ENCODE measurements around the gene REEP5.
"Not testable (repeated sequence)": the region's sequence is repeated elsewhere in the genome, so short reads cannot be mapped to it uniquely, and the experiment has no call there.

Gene REEP5

GRCh38 chr5:112921833-112922817 is at the start of gene REEP5:
Gene REEP5, minus strand, starts transcription at chr5:112922227. Its CDS starts 37 bp downstream, at chr5:112922190.
- peak; percentile 36 for DNase-seq (ENCODE audit: low read depth)

GRCh38 chr5:112971276-112971675 is 49.2 kb upstream of the REEP5 start:
- DNase-seq (ENCODE audit: low read depth), result no peak

- no peak for DNase-seq (ENCODE audit: low read depth)
Measured at GRCh38 chr5:112968411-112969106, 46.5 kb upstream of the REEP5 start.

- no peak for DNase-seq (ENCODE audit: low read depth)
Measured at GRCh38 chr5:112967520-112968083, 45.6 kb upstream of the REEP5 start.

- DNase-seq (ENCODE audit: low read depth), result no peak
Measured at GRCh38 chr5:112965733-112966306, 43.8 kb upstream of the REEP5 start.

GRCh38 chr5:112963374-112963733 is 41.3 kb upstream of the REEP5 start:
- not testable (repeated sequence) for DNase-seq (ENCODE audit: low read depth)

GRCh38 chr5:112960863-112961504 is 39.0 kb upstream of the REEP5 start:
- no peak for DNase-seq (ENCODE audit: low read depth)

- no peak for DNase-seq (ENCODE audit: low read depth)
Measured at GRCh38 chr5:112960315-112960714, 38.3 kb upstream of the REEP5 start.

- DNase-seq (ENCODE audit: low read depth), result peak; percentile 54
Measured at GRCh38 chr5:112959872-112960271, 37.8 kb upstream of the REEP5 start.

- peak; percentile 98 for DNase-seq (ENCODE audit: low read depth)
Measured at GRCh38 chr5:112958093-112959088, 36.4 kb upstream of the REEP5 start.

GRCh38 chr5:112957036-112957808 is 35.2 kb upstream of the REEP5 start:
- DNase-seq (ENCODE audit: low read depth), result no peak

- no peak for DNase-seq (ENCODE audit: low read depth)
Measured at GRCh38 chr5:112956606-112957005, 34.6 kb upstream of the REEP5 start.

- DNase-seq (ENCODE audit: low read depth), result no peak
Measured at GRCh38 chr5:112951124-112951702, 29.2 kb upstream of the REEP5 start.

GRCh38 chr5:112948458-112948857 is 26.4 kb upstream of the REEP5 start:
- DNase-seq (ENCODE audit: low read depth), result no peak

- DNase-seq (ENCODE audit: low read depth), result no peak
Measured at GRCh38 chr5:112940670-112941069, 18.6 kb upstream of the REEP5 start.

GRCh38 chr5:112938286-112938685 is 16.3 kb upstream of the REEP5 start:
- DNase-seq (ENCODE audit: low read depth), result no peak

- DNase-seq (ENCODE audit: low read depth), result no peak
Measured at GRCh38 chr5:112935675-112936074, 13.6 kb upstream of the REEP5 start.

- no peak for DNase-seq (ENCODE audit: low read depth)
Measured at GRCh38 chr5:112934366-112934663, 12.3 kb upstream of the REEP5 start.

GRCh38 chr5:112933651-112934365 is 11.8 kb upstream of the REEP5 start:
- peak; percentile 55 for DNase-seq (ENCODE audit: low read depth)
